Measurements from ENCODE around the gene RITA1.

Gene RITA1

GRCh38 chr12:113154351-113154973, 31.1 kb upstream of the RITA1 start:
- no peak for DNase-seq

- DNase-seq: no peak
These were observed 30.5 kb upstream of the RITA1 start for GRCh38 chr12:113155060-113155459.

GRCh38 chr12:113155646-113156045, 29.9 kb upstream of the RITA1 start:
- DNase-seq: no peak

GRCh38 chr12:113157218-113157859, 28.2 kb upstream of the RITA1 start:
- DNase-seq: no peak

GRCh38 chr12:113158439-113159203, 26.9 kb upstream of the RITA1 start:
- DNase-seq: no peak

- DNase-seq: no peak
These were observed 25.6 kb upstream of the RITA1 start for GRCh38 chr12:113159937-113160336.

- DNase-seq: no peak
These were observed 24.0 kb upstream of the RITA1 start for GRCh38 chr12:113161415-113162016.

GRCh38 chr12:113162102-113163029, 23.2 kb upstream of the RITA1 start:
- no peak for DNase-seq

GRCh38 chr12:113163030-113163360, 22.5 kb upstream of the RITA1 start:
- DNase-seq: no peak

- no peak for DNase-seq
These were observed 21.5 kb upstream of the RITA1 start for GRCh38 chr12:113164014-113164413.

GRCh38 chr12:113165521-113166450, 19.7 kb upstream of the RITA1 start:
- DNase-seq: no peak

- no peak for DNase-seq
These were observed 17.7 kb upstream of the RITA1 start for GRCh38 chr12:113167868-113168267.

- DNase-seq: no peak
These were observed 15.8 kb upstream of the RITA1 start for GRCh38 chr12:113169697-113170096.

- no peak for DNase-seq
These were observed 15.1 kb upstream of the RITA1 start for GRCh38 chr12:113170457-113170856.

GRCh38 chr12:113170926-113171325, 14.6 kb upstream of the RITA1 start:
- DNase-seq: no peak

GRCh38 chr12:113171543-113171942, 14.0 kb upstream of the RITA1 start:
- DNase-seq: no peak

GRCh38 chr12:113172185-113172584, 13.3 kb upstream of the RITA1 start:
- no peak for DNase-seq

- DNase-seq: no peak
These were observed 12.3 kb upstream of the RITA1 start for GRCh38 chr12:113173081-113173698.

GRCh38 chr12:113174461-113175384, 10.8 kb upstream of the RITA1 start:
- DNase-seq: no peak

GRCh38 chr12:113179023-113179422, 6.5 kb upstream of the RITA1 start:
- DNase-seq: no peak
